Measurements from ENCODE around the gene DIDO1.
"Not testable (repeated sequence)": the region's sequence is repeated elsewhere in the genome, so short reads cannot be mapped to it uniquely, and the experiment has no call there.

DIDO1 gene

DNA sequence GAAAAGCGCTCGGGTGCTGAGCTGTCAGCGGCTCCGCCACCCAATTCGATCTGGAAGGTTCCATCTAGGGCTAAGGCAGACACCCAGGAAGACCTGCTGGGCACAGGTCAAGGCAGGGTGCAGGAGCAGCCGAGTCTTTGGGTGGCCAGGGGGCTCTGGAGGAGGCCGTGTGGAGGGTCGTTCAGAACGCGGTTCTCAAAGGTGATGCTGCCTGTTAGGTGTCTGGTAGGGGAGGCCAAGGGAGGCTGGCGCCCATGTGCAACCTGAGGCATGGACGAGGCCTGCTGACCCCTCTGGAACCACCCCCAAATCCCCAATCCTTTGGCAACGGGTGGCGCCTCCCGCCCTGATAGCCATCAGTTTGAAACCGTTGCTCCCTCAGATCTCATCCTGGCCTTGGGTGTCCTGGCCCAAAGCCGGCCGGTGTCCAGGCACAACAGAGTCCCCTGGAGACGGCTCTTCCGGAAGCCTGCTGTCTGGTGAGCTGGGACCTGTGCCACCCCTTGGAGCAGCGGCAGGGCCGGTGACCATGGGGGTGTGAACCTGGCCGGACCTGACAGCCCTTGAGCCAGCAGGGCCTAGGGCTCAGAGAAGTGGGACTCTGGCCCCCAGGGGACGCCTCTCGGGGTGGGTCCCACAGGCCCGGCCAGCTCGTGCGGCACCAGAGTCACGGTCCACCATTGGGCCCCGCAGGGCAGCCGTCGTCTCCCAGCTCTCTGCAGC is 36.7 kb upstream of the DIDO1 start:
- DNase-seq (ENCODE audit: low read depth in 2 of 2), result no peak

DNA sequence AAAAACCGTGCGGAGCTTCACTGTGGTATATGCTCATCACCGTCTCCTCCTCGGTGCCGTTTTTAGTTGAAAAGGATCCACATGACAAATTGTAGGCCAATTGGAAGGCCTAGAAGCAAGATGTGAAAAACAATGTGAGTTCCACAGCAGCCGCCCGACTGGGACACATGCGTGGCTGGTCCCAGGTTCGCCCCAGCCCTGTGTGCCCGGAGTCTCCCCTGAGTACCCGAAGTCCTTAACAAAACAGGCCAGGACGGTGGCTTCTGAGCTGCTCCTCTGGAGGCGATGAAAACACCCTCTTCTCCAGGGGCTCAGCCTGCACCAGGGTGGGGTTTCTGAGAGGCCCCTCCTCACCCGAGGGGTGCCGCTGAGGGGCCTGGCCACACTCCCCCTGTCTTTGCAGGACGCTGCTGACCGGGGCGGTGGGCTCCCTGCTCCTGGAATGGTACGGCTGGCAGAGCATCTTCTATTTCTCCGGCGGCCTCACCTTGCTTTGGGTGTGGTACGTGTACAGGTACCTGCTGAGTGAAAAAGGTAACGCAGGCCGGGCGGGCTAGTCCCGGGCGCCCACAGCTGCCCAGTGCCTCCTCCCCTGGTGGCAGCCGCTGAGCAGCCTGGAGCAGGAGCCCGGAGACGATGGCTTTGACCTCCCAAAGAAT is 36.0 kb upstream of the DIDO1 start:
- DNase-seq (ENCODE audit: low read depth in 2 of 2), result no peak

DNA sequence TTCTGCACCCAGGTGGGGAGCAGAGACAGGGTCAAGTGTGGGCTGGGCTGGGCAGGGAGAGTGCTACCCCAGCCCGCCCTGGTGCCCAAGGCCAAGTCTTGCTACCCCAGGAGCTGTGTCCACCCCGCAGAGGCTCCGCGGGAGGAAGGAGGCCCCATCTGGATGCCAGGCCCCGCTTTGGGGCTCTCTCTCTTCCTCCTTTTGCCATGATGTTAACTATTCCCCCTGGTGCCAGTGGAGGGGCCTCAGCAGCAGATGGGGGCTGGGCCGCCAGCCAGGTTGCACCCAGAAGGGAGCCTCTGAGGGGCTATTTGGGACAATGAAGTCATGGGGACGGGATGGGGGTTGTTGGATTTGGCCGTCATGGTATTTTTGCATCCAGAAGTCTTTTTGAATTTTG is 35.5 kb upstream of the DIDO1 start:
- DNase-seq (ENCODE audit: low read depth in 2 of 2), result no peak

DNA sequence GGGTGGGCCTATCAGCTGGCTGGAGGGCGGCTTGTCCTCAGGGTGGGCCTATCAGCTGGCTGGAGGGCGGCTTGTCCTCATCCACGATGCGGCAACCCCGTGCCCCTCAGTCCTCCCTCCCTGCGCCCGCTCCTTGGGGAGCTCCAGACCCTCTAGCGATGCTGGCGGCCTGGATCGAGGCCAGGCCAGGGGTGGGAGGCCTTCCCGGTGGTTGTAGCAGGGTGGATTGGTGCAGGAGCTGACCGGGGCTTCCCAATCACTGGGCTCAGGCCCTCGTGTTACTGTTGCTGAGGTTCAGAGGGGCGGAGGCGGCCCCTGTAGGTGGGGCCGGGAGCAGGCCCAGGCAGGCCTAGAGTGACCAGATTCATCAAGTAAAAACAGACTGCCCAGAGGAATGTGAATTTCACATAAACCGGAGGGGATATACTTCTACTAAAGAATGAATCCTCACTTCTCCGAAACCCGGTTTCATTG is 35.0 kb upstream of the DIDO1 start:
- no peak for DNase-seq (ENCODE audit: low read depth in 2 of 2)

DNA sequence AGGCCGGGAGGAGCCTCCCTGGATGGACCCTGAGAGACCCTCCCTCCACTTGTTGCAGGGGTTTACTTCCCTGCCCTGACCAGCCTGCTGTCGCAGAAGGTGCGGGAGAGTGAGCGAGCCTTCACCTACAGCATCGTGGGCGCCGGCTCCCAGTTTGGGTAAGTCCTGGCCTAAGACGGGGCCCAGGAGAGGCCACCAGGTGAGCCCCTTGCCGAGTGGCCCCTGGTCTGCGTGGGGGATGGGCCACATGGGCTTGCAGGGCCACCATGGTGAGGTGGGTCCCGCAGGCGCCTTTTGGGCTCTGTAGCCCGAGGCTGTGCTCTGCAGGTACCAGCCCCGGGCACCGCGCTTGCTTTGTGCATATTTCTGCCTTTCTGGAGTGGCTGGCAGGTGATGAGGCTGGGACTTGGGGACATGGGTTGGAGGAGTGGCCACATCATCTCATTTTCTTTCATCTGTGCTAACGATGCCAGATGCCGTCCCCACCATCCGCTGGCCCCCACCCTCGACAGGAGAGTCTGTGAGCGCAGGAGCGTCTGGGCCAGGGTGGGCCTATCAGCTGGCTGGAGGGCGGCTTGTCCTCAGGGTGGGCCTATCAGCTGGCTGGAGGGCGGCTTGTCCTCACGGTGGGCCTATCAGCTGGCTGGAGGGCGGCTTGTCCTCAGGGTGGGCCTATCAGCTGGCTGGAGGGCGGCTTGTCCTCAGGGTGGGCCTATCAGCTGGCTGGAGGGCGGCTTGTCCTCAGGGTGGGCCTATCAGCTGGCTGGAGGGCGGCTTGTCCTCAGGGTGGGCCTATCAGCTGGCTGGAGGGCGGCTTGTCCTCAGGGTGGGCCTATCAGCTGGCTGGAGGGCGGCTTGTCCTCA is 34.4 kb upstream of the DIDO1 start:
- DNase-seq (ENCODE audit: low read depth in 2 of 2), result not testable (repeated sequence)

DNA sequence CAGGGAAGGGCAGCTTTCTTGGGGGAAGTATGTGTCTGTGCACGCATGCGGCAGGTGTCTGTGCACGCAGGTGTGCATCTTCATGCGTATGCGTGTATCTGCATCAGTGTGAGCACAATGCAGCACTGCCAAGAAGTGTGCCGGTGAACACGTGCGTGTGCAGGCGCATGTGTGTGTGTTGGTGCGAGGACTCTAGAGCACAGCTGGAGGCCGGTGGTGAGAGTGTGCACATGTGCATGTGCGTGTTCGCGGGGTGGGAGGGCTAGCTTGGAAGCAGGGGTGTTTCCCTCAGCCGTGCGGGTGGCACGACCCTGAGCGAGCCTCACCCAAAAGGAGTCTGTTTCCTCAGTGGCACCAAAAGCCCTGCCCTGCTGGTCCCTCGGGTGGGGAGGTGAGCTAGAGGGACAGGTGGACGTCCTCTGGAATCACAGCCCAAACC is 33.7 kb upstream of the DIDO1 start:
- no peak for DNase-seq (ENCODE audit: low read depth in 2 of 2)

DNA sequence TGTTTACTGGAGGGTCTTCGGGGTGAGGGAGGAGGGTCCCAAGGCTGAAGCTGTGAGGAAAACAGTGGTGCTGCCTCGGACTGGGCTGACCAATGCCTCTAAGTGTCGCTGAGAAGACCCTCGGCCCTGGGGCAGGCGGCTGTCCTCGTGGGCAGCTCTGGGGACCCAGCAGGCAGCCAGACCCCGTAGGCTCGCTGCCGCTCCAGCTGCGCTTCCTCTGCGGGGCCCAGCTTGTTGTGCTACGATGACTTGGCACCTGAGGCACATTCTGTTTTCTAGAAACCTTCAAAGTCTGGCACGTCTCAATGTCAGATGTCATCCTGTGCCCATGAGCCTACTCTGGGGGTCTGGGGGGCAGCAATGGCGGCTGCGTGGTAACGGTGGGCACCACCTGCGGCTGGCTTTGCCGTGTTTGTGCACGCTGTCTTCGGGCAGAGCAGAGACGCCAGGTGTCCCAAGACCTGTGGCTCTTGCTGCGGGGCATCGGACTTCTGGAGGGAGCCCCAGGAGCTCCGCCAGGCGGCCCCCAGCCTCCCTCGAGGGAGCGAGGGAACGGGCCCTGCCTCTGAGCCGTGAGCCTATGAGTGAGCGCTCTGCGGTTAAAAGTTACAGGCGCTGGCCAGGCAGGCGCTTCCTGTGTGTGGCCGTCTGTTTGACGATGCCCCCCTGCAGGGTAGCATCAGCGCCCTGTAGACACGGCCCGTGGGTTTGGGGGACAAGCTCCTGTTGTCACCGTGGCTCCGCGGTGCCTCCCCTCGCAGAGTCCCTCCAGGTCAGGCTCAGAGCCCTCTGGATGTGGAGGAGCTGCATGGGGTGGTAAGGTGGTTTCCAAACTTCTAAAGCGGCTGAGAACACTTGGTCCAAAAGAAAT is 33.0 kb upstream of the DIDO1 start:
- no peak for DNase-seq (ENCODE audit: low read depth in 2 of 2)

DNA sequence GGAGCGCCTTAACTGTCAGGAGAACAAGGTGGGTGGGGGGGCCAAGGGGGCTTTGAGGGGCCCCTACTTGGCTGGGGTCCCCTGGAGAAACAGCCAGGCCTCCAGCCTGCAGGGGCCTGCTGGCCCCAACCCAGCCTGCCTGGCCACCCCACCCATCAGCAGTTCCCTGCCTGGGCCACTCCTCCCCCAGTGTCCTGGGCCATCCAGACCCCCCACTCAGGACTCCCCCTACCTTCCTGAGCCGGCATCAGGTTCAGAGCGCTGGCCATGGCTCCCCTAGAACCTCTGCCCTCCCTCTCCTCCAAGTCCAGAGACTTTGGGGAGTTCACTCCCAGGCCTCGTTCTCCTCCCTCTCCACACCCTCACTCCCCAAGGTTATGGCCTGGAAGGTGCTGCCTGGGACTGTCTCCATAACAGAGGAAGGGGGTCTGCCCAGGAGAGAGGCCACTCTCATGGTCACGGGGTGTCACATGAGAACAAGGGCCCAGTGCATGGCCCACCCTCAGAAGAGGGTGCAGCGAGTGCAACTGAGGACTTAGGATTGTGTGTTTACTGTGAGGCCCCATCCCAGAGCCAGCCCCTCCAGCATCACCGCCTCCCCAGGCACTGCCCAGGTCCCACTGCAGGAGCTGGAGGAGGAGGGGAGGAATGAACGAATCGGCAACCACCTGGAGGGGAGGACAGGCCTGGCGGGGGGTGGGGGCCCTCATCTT is 32.2 kb upstream of the DIDO1 start:
- no peak for DNase-seq (ENCODE audit: low read depth in 2 of 2)

DNA sequence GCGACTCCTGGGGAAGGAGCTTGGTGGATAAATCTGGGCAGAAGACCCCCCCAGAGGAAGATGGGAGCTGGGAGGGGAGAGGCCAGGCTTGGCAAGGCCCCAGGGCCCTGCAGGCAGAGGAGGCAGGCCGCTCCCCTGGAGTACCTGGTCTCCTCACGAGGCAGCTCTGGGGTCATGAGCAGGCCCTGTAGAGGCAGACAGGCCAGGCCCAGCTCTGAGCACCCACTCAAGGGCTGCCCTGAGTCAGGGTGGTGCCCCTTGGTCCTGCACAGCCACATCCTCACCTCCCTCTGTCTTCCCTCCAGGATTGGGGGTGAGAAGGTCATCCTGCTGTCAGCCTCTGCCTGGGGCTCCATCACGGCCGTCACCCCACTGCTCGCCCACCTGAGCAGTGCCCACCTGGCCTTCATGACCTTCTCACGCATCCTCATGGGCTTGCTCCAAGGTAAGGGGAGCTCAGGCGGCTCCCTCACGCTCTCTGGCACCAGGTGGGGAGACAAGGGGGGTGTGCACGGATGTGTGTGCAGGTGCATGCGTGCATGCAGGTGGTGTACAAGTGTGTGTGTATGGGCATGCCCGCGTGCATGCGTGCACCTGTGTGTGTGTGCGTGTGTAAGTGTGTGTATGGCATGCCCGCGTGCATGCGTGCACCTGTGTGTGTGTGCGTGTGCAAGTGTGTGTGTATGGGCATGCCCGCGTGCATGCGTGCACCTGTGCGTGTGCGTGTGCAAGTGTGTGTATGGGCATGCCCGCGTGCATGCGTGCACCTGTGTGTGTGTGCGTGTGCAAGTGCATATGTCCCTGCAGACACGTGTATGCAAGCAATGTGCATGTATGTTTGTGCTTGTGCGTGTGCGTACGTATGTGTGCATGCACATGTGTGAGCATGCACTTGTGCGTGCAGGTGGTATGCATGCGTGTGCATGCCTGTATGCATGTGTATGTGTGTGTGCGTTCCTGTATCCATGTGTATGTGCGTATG is 31.1 kb upstream of the DIDO1 start:
- DNase-seq (ENCODE audit: low read depth in 2 of 2), result no peak

DNA sequence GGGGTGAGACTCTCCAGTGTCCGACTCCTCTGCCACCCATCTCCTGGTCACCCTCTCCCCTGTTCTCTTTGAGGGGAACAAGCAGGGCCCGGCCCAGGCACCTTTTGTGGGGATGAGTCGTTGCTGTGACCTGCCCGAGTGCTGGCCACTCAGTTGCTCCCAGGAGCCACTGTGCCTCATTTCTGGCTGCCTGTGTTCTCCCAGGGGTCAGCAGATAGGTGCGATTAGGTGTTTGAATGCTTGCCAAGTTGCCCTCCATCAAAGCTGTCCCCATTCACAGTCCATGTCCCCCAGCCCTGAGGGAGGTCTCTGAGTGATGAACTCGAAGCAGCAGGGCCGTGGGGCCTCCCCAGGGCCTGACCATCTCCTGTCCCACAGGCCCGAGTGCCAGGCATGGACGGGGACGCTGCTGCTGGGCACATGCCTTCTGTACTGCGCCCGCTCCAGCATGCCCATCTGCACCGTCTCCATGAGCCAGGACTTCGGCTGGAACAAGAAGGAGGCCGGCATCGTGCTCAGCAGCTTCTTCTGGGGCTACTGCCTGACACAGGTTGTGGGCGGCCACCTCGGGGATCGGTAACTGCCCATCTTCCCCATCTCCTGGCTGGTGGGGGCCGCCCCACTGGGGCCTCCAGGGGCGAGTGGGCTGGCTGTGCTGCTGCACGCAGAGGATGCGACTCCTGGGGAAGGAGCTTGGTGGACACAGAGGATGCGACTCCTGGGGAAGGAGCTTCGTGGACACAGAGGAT is 30.3 kb upstream of the DIDO1 start:
- DNase-seq (ENCODE audit: low read depth in 2 of 2), result no peak

DNA sequence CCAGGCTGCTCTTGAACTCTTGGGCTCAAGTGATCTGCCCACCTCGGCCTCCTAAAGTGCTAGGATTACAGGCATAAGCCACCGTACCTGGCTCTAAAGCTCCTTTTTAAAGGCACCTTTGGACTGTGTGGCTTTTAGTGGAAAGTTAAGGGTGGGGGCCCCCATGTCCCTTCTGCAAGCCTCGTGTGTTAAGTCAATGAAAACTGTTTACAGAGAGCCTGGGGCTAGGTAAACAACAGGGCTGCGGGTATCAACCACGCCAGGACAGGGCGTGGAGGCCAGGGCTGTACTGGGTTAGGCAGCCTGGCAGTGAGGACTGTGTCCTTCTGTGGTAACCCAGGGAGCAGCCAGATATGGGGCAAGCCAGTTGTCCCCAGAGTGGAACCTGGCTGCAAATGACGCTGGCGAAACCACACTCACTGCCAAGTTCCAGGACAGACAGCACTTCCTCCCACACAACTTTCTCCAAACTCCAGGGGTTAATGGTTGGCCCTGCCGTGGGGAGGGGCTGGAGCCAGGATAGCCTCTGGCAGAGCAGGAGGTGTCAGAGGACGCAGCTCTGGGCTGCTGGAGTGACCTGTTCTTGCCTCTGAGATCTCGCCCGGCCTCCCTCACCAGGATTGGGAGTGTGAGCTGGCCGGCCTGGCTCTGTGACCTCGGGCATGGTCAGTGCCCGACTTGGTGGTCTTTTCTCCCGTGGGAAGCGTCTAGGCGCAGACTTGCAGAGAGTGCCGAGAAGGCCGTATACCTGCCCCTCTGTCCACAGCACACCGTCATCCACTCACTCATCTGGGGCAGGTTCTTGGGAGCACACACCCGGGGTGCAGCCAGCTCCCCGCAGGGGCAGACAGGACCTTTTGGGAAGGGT is 29.4 kb upstream of the DIDO1 start:
- no peak for DNase-seq (ENCODE audit: low read depth in 2 of 2)

DNA sequence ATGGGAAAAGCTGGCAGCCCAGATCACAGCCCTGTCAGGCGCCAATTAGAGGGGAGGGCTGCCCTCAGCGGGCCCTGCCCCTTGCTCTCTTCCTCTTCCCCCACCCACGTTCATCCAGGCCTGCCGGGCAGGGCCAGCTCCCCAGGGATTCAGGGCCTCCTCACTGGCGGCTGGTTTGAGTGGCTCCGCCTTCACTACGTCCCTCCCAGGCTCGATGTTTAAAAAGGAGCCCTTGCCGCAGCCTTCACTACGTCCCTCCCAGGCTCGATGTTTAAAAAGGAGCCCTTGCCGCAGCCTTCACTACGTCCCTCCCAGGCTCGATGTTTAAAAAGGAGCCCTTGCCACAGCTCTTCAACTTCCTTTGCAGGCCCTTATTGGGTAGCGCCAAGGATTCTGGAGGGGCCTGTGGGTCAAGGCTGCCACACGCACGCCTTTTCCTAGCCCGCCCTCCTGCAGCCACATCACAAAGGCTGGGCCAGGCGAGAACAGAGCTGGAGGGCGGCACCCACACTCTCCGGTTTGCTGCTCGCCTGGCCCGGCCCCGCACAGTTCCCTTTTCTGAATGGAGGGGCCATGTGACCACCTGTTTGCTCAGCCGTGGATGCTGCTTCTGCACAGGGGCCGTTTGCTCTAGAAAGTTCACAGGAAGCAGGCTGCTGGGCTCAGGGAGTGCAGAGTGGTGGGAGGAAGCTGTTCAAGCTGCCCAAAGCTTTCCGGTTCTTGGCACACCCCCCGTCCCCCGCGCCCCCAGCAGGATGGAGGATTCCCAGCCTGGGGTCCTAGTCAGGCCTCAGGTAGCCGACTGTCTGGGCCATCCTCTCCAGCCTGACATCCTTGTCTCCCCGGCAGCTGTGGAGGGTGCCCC is 27.8 kb upstream of the DIDO1 start:
- DNase-seq (ENCODE audit: low read depth in 2 of 2), result no peak

DNA sequence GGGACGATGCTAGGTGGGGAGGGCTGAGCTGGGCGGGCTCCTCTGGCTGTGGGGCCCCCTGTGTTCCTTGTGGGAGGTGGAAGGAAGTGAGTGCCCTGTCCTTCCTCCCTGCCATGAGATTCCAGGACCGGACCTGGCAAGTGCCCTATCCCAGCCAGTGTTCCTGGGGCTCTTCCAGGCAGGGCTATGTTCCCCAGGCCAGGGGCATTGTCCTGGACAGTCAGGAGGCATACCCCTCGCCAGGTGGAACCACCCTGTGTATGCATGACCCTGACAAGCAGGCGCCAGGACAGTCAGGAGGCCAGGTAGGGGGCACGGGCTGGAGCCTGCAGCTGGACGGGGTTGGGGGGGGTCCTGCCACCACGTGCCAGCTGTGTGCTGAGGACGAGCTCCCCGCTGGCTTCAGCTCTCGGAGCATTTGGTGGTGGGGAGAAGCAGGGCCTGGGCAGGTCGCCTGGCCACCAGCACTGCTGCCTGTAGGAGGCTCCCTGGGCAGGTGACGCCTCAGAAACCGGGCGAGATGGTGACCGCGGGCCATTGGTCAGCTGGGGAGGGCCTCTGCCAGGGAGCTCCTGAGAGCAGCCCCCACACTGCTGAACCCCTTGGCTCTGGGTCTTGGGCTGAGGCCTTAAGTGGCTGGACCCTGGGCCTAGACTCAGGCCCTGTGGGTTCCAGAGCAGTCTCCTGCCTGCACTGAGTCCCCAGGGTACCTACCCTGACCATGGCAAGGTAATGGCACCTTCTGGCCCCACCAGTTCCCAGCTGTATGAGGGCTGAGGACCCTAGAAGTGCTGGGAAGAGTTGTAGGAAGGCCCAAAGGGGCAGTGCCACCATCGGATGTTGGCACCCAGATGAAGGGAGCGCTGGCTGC is 26.9 kb upstream of the DIDO1 start:
- no peak for DNase-seq (ENCODE audit: low read depth in 2 of 2)

DNA sequence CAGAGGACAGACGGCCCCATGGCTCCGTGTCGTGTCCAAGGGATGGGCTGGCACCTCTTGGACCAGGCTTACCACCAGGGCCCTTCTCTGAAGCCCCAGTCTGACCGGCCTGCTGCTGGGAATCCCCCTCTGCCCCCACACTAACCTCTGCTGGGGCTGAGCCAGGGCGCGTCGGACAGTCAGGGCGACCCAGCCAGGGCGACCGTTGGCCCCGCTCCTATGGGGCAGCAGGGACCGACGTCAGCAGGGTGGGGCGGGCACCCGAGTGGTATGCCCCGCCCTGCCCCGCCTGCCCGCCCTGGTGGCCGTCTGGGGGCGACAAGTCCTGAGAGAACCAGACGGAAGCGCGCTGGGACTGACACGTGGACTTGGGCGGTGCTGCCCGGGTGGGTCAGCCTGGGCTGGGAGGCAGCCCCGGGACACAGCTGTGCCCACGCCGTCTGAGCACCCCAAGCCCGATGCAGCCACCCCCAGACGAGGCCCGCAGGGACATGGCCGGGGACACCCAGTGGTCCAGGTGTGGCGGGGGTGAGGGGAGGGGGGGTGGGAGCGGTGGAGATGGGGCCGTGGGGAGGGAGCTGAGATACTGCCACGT is 26.2 kb upstream of the DIDO1 start, which contains the start of gene SLC17A9:
TSS of gene SLC17A9 (plus strand) at position 337 of the 595 bp plus-strand sequence. CDS start at position 459, 122 bp downstream.
- DNase-seq (ENCODE audit: low read depth in 2 of 2), result no peak

DNA sequence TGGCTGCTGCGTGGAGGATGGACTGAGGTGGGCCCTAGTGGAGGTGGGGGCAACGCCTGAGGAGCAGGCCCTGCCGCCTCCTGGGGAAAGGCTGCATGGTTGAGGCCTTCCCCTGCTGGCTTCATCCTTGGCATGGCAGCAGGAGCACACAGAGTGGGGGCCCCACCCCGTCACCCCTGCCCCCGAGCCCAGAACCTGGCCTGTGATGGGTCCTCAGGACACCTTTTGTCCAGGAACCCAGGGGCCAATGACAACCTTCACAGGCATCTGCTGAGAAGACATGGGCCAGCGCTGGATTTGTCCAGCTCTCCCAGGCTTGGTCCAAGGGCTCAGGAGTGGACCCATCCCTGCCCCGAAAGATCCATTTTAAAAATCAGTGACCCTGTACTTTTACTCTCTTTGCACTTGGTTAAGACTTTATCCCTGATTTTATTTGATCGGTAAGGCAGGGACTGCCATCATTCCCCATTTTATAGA is 25.6 kb upstream of the DIDO1 start:
- DNase-seq (ENCODE audit: low read depth in 2 of 2), result no peak

Data from stimulated activated CD4-positive, alpha-beta T cell treated with anti-CD3 and anti-CD28 coated beads, Interleukin-1b, Interleukin-23, amount 100 ng/mL, for 1 hour (primary cell).